GM12872 (cell line): Measurements from ENCODE around the gene LPCAT1.

Source experiments
- CTCF ChIP-seq: IDR thresholded peaks from 3 replicates; pipeline ENCODE4 v1.5.1; 2011; ENCODE audit warnings: low read depth, mild to moderate bottlenecking, low read length, moderate library complexity; ENCODE audit not compliant: insufficient read depth

Gene LPCAT1

GRCh38 chr5:1468629-1469527, 54.9 kb downstream of the LPCAT1 start:
- no peak for TF ChIP-seq CTCF

GRCh38 chr5:1468247-1468612, 55.5 kb downstream of the LPCAT1 start:
- peak; percentile 46; the same call in 2 of the 3 replicates for TF ChIP-seq CTCF

GRCh38 chr5:1467341-1468246, 56.2 kb downstream of the LPCAT1 start:
- no peak for TF ChIP-seq CTCF

GRCh38 chr5:1466631-1467265, 57.0 kb downstream of the LPCAT1 start:
- no peak for TF ChIP-seq CTCF

GRCh38 chr5:1465966-1466471, 57.7 kb downstream of the LPCAT1 start:
- no peak for TF ChIP-seq CTCF

- no peak for TF ChIP-seq CTCF
Measured at GRCh38 chr5:1465117-1465516, 58.6 kb downstream of the LPCAT1 start.

- TF ChIP-seq CTCF, result no peak
Measured at GRCh38 chr5:1464511-1464910, 59.2 kb downstream of the LPCAT1 start.
